ENCODE results near the gene MYO1A.
"Not testable (repeated sequence)": the region's sequence is repeated elsewhere in the genome, so short reads cannot be mapped to it uniquely, and the experiment has no call there.

MYO1A gene

DNA sequence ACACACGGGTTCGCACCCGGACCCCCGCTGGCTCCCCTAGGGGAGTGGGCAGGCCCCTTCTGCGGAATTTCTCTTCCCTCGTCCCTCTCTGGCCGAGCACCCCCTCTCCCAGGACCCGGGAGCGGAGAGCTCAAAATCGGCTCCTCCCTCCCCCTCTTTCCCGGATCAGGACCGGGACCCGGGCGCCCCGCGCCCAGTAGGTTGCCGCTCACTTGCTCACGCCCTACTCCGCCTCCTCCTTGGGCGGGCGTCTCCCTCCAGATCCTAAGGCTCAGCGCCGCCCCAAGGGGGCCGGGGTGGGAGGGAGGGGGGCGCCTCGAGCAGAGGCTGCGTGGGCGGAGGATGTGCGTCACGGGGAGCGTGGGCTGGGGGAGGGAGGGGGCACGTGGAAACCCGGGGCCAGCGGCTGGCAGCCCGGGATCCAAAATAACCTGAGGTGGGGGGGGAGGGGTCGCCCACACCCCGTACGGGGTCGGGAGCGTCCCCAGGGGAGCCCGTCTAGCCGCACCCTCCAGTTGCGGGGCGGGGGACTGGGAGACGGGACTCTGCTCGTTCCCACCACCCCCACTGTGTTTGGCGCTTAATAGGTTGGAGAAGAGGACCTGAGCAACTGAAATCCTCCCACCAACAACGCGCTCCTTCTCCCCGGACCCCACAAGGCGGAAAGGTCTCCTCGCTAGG lies 37.2 kb upstream of the MYO1A start:
- peak; percentile 86 for DNase-seq (ENCODE audit: low read depth)

DNA sequence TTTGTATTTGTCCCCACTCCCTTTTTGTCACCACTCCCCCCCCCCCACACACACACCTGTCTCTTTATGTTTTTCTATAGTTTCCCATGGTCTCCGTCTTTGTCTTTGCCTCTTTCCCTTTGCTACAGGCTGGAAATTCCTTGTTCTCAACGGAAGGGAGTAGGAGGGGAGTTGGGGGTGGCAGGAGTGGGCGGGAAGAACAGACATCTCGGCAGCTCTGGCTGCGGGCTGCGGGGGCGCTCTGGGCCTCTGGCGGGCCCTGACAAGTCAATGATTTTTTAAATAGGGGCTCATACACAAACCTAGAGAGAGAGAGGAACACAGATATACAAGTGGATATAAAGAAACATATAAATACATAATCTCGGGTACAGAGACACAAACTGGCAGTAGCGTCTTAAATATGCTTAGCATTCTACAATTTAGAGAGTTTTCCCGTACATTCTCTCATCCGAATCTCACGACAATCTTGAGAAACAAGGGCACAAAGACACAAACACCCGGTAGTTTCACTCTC lies 36.6 kb upstream of the MYO1A start:
- DNase-seq (ENCODE audit: low read depth): peak; percentile 47

DNA sequence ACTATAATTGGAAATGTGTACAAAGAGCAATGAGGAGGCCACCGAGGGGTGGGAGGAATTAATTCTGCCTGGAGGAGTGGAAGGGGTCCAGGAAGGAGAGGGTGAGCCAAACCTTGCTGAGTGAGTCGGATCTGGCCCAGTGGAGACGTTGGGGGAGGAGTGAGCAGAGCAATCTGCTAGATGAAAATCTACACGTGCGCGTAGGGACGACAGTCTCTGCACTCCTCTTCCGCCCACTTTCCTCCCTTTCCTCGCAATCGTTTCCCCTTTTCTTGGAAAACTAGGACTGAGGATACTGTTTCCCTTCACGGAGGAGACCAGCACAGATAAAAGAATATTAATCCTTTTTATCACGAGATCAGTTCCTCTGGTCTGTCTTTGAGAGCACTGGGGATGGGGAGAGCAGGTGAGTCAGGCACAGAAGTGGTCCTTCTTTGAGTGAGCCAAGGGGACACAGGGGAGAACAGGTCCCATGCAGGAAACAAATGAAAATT lies 36.1 kb upstream of the MYO1A start:
- peak; percentile 42 for DNase-seq (ENCODE audit: low read depth)

DNA sequence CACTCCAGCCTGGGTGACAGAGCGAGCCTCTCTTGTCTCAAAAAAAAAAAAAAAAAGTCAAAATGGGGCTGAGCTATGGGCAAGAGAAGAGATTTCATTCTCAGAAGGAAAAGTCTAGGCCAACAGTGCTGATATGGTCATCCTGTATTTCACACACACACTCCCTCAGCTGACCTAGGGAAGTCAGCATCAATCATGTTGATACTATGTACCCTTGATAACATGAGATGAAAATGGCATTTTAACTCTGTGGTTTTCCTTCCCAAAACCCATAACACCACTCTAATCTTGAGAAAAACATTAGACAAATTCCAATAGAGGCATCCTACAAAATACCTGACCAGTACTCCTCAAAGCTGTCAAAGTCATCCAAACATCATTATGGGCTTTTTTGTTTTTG lies 30.9 kb upstream of the MYO1A start:
- DNase-seq (ENCODE audit: low read depth): no peak

DNA sequence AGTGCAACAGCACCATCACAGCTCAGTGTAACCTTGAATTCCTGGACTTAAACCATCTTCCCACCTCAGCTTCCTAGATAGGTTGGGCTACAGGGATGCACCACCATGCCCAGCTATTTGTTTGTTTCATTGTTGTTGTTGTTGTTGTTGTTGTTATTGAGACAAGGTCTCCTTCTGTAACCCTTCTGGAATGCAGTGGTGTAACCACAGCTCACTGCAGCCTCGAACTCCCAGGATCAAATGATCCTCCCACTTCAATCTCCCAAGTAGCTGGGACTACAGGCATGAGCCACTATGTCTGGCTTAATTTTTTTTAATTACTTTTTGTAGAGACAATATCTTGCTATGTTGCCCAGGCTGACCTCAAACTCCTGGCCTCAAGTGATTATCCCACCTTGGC lies 29.9 kb upstream of the MYO1A start:
- no peak for DNase-seq (ENCODE audit: low read depth)

DNA sequence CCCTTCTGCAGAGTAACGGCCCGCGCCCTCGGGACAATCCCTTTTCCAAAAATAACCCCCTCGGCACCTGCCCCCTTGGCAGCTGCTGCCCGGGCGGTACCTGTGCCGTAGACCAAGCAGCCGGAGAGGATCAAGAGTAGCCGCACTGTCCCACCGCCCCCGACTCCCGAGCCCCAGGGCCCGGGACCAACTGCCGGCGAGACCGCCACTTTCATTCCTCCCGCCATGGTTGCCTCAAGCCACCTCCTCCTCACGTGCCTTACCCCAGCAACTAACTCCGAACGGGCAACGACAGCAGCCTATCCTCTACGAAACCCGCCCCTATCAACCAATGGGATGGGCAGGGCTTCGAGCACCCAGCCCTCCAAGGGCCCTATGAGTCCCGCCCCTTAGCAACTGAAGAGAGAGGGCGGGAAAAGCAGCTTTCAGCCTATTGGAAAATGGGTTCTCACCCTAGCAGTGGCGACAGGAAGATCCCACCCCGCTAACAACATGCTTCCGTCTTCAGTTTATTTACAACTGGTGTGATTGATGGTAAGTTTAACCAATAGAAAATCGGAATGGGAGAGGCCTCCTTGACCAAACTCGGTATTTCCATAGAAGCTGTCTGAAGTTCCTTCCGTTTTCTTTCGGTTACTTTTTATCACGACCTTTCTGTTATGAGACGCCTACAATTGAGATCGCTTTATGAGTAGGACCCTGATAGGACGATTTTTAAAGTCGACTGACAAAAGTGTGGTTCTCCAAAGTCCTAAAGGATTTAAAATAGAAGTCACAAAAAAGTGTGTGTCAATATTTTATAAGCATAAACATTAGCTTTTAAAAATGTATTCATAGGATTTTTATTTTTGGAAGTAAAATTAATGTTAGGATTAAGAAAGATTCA lies 28.8 kb upstream of the MYO1A start, which contains the start of gene NEMP1:
Gene NEMP1 (minus strand): TSS at position 273 of the 886 bp plus-strand sequence. CDS start 46 bp downstream, at position 227.
- DNase-seq (ENCODE audit: low read depth): peak; percentile 100

DNA sequence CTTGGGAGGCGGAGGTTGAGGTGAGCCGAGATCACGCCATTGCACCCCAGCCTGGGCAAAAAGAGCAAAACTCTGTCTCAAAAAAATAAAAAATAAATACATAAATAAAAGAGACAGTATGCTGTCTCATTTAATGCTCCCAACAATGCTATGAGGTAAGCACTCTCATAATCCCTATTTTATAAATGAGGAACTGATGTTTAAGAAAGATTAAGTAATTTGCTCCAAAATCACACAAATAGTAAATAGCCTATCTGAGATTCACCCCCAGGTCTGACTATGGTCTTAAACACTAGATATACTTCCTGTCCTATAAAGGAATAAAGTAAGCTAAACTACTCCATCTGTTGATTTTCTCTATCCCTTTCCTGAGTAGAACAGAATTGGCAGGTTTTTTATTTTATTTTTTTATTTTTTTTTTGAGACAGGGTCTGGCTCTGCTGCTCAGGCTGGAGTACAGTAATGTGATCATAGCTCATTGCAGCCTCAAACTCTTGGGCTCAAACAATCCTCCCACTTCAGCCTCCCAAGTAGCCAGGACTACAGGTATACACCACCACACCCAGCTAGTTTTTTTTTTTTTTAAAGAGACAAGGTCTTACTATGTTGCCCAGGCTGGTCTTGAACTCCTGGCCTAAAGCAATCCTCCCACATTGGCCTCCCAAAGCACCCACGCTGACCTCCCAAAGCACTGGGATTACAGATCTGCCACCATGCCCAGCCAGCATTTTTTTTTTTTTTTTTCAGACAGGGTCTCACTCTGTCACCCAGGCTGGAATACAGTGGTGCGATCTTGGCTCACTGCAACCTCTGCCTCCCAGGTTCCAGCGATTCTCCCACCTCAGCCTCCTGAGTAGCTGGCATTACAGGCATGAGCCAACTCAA lies 23.9 kb upstream of the MYO1A start:
- DNase-seq (ENCODE audit: low read depth): not testable (repeated sequence)

DNA sequence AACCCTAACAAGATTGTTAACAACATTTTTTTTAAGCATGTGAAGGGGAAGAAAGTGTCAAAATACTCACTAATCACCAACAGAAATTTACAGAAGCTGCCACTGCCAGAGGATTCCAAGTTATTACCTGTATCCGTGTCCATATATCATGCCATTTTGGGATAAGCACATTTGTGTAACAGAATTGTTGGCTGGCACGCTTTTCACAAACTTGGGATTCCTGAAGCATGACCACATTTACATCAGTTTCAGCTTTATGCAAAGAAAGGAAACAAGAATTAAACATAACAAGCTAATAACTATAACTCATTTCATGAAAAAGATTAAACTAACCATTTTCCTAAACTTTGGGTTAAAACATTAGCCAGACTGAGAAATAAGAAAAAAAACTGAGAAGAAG lies 22.7 kb upstream of the MYO1A start:
- DNase-seq (ENCODE audit: low read depth): no peak

DNA sequence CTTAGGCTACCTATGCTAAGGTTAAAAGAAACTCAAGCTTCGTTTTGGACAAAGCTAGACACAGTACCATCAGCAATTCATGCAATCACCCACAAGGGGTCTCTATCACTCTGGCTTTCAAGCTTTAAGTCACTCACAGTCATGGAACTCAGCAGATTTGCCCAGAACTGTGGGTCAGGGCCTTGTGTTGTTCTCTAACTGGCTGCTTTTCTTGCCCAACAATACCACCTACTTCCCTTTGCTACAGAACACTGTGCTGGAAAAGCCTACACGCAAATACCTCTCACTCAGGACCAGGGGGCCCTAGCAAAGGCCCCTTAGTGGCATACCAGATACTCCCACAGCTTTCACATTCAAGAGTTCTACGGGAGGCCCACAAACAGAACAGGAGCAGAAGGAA lies 19.6 kb upstream of the MYO1A start:
- peak; percentile 81 for DNase-seq (ENCODE audit: low read depth)

DNA sequence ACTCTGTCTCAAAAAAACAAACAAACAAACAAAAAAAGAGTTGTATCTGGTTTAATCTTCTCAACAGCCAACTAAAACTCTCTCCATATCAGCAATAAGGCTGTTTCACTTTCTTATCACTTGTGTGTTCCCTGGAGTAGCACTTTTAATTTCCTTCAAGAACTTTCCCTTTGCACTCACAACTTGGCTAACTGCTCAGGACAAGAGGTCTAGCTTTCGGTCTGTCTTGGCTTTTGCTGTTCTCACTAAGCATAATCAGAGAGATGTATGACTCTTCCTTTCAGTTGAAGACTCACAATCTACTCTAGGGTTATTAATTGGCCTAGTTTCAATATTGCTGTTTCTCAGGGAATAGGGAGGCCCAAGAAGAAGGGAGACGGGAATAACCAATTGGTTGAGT lies 16.3 kb upstream of the MYO1A start:
- DNase-seq (ENCODE audit: low read depth): no peak

DNA sequence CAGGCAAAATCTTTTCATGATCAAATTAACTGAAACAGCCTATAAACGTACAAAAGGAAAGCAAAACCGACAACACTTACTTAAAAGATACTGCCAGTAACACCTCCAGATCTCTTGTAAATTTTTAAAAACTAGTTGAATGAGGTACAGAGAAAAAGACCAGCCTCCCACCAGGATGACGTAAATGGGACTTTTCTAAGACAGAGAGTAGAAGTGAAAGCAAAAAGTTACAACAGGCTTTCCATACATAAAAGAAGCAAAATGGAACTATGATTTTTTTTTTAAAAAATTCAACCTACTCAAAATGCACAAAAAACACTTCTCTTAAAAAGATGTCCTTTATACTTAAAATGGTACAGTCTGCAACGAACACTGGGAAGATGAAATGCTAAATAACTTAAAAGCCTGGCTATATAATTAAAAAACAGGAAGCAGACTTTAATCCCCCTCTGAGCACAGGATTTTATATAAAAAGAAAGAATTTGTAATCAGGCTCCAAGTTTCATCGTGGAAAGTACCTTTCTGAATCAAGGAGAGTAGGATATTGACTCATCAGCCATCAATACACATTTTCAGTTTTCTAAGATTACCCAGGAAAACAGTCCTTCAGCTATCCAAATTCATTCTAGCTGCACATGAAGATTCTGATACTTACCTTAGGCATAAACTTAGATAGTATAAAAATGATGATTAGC lies 14.2 kb upstream of the MYO1A start:
- no peak for DNase-seq (ENCODE audit: low read depth)

DNA sequence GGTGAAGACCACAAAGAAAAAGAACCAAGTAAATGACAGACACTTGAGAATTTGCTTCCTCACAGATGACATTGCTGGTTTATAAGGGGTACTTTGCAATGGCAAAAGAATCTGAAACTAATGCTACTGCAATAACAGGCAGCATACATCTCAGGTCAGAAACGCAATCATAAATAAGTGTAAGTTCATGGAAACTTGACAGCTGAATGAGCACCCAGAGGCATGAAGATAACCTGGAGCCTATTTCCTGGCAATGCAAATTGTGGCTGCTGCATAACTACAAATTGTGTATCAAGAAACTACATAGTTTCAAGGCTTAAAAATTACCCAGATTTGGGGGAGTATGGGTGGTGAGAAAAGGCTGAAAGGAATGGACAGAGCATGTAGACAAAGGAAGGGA lies 8.5 kb upstream of the MYO1A start:
- DNase-seq (ENCODE audit: low read depth): no peak

DNA sequence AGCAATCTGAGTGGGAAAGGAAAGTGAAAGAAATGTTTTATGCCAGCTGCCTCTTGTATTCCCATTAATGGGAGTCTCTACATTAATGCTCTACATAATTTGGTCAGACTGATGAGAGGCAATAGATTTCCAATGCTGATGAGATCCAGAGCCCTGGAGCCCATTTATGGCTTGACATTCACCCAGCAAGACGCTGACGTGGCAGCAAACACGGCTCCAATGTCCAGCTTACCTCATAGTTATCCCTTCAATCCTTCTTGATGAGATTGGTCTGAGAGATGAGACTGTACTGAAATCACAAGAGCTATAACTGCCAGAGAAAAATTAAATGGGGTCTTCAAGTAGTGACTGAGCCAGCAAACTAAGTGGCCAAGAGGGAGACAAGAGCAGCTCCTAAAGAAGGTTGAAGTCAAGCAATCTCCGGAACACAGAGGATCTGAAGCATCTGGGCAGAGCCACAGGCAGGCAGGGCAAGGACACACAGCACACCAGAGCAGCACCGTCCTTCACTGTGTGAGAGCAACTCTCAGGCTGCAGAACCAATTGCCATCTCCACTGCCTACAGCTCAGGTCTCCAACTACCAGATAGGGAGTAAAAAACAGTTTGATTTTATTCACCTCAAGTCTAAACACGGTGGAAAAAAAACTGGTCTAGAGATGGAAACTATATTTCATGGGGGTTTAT lies 7.3 kb upstream of the MYO1A start:
- DNase-seq (ENCODE audit: low read depth): no peak

DNA sequence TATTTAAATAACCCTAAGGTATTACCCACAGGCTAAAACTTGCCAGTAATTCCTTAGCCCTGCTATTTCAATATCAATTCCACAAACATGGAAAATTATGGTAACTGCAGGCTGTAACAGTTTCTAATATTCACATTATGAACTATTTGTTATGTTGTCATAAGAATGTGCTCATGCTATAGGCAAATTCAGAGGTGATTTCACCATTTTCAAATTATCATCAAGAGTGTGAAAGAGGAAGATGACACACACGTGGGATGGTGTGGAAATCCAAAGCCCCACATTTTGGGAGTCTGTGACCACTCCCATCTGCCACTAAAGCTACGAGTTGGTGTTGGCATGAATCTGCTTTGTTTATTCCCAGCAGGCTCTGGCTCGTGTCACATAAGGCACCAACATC lies 5.9 kb upstream of the MYO1A start:
- DNase-seq (ENCODE audit: low read depth): no peak

DNA sequence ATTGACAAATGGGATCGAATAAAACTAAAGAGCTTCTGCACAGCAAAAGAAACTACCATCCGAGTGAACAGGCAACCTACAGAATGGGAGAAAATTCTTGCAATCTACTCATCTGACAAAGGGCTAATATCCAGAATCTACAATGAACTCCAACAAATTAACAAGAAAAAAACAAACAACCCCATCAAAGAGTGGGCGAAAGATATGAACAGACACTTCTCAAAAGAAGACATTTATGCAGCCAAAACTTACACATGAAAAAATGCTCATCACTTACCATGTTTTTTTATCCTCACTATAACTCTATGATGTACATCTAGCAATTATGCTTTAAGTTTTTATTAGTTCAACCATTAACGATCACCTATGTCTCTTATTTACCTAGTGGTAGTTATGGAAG lies 4.0 kb upstream of the MYO1A start:
- not testable (repeated sequence) for DNase-seq (ENCODE audit: low read depth)

DNA sequence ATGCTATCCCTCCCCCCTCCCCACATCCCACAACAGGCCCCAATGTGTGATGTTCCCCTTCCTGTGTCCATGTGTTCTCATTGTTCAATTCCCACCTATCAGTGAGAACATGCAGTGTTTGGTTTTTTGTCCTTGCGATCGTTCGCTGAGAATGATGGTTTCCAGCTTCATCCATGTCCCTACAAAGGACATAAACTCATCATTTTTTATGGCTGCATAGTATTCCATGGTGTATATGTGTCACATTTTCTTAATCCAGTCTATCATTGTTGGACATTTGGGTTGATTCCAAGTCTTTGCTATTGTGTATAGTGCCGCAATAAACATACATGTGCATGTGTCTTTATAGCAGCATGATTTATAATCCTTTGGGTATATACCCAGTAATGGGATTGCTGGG lies 3.2 kb upstream of the MYO1A start:
- DNase-seq (ENCODE audit: low read depth): not testable (repeated sequence)

DNA sequence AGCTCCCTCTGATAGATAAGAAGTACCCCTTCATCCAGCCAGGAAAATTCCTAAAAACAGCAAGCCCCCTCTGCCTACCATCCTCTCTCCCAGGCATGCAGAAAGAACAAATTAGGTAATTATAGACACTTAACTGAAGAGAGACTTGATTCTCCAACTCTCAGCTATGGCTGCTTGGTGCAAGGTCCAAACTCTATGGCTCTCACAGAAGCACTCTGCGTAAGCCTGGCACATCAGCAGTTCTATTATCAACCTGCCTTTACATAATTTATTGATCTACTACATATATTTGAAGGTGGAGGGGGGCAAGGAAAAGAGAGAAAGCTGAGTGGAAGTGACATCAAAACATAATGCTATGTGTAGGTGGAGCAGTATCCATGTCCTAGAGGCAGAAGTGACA lies 1.1 kb upstream of the MYO1A start:
- DNase-seq (ENCODE audit: low read depth): no peak

DNA sequence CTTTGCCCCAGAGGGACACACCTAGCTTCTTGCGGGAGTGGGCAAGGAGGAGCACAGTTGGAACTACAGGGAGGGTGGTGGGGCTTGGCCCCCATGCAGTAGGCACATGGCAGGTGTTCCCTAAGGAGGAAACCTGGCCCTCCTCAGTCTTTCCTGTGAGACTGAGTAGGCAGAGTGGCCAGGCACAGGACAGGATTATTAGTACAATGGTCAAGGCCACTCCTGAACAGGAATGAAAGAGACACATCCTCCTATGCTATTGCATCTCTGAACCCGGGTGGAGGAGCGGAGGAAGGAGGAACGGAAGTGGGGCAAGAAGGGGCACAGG lies 846 bp downstream of the MYO1A start:
- no peak for DNase-seq (ENCODE audit: low read depth)

DNA sequence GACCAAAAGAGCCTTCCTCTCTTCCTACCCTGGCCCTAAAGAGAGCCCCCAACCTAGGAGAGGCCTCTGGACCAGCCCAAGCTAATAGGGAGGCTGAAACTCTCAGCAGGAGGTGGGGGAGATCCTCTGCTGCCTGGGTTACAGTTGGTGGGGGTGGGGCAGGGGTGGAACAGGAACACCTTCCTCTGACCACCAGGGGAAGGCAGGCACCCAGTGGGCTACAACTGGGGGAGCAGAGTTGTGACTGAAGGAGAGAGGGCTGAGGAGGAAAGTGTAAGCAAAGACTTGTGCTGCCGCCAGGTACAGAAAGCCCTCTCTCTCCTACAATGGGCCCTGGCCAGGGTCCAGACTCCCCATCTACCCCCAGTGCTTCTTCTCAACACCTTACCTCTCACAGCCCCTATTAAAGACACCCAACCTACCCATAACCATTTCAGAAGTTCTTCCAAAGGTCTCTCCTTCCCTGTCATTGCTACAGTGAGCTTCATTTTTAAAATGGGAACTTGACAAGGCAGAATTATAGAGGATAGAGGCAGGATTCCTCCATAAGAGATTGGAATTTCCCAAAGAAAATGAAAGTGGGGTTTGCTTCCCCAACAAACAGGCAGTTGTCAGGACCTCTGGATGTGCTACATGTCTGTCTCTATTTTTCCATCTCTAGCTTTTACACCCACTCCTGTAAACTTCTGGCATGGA lies 1.4 kb downstream of the MYO1A start:
- no peak for DNase-seq (ENCODE audit: low read depth)

DNA sequence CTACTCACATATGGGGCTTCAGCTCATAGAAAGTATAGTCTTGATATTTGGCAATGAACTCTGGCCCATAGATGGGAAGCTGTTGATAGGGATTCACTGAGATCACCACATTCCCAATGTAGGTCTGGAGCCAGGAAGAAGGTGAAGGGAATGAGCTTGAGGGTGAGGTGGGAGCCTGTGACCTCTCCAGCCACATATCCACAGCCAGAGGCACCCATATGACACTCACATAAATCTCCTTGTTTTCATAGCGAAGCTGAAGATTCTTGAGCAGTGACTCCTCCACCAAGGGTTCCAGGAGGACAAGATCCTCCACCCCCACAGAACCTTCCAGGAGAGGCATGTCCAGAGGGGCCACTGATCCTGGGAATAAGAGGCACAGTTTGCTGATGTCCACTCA lies 1.9 kb downstream of the MYO1A start:
- DNase-seq (ENCODE audit: low read depth): no peak

Measured in stromal cell of bone marrow (primary cell).